Body of pancreas (tissue), 4 donors: ENCODE results near the gene FBLN1. TPM values are rescaled to one million over a fixed set of nuclear protein-coding genes. Genes with fewer than 3 reads are reported as not detected.

ENCODE experiments used
- ATAC-seq: fragments of 150-250 bp; one replicate; pipeline ENCODE4 v1.9.1; 2016
- DNase-seq, 4 donors: peaks; one replicate each; pipeline ENCODE4 v3.0.0-alpha.2; 2019
- H3K27ac ChIP-seq, 4 donors: fragments of 200-600 bp; sonication (generic); 1 replicate in 3 of 4; 2 replicates in 1 of 4; pipeline versions ENCODE4 v1.5.1 to v1.6.1; 2016 to 2019; ENCODE audit warnings: mild to moderate bottlenecking in 1 of 4, mixed read lengths in 1 of 4, moderate library complexity in 1 of 4
- H3K27me3 ChIP-seq, 2 donors: fragments of 200-600 bp; sonication (generic); one replicate each; pipeline ENCODE4 v1.6.0; 2016; ENCODE audit warnings: mild to moderate bottlenecking in 1 of 2
- H3K36me3 ChIP-seq, 2 donors: fragments of 200-600 bp; sonication (generic); replicated peaks in 1 of 2; 2 replicates each; pipeline ENCODE4 v1.5.1; 2016; ENCODE audit warnings: low read depth in 2 of 2; ENCODE audit not compliant: insufficient read depth in 1 of 2
- H3K4me1 ChIP-seq: fragments of 200-600 bp; sonication (generic); one replicate; pipeline ENCODE4 v1.6.0; 2016
- H3K4me3 ChIP-seq, 2 donors: fragments of 200-600 bp; sonication (generic); 1 replicate in 1 of 2; 2 replicates in 1 of 2; pipeline ENCODE4 v1.5.1; 2016 to 2019
- H3K9me3 ChIP-seq, 3 donors: fragments of 200-600 bp; sonication (generic); 1 replicate in 2 of 3; 2 replicates in 1 of 3; pipeline ENCODE4 v1.5.1; 2016
- CTCF ChIP-seq, 7 experiments: fragments of 450-650 bp in 4 of 7; fragments of 200-600 bp in 3 of 7; sonication (generic) in 3 of 7; IDR thresholded peaks; one replicate each; pipeline ENCODE4 v1.5.1; 2016 to 2019; ENCODE audit warnings: antibody characterized with exemption in 7 of 7
- POLR2A ChIP-seq, 3 donors: fragments of 450-650 bp; IDR thresholded peaks; one replicate each; pipeline ENCODE4 v1.6.1; 2016; ENCODE audit warnings: antibody characterized with exemption in 3 of 3, mild to moderate bottlenecking in 2 of 3
- WGBS, 2 donors: methylation state at CpG; one replicate each; pipeline ENCODE4 v1.1.5; 2017; 5-methylcytosine and 5-hydroxymethylcytosine counted together
- intact Hi-C: fragments of 100-400 bp; cut with DNase I; formaldehyde crosslinking; loops from one replicate; pipeline ENCODE4 v1.15.1; 2023
- total RNA-seq, 2 donors: library from RNA; depleted of rRNA; stranded (reverse); fragments of >200 nt; gene quantifications; one replicate each; pipeline ENCODE4 v1.1.0, GENCODE V29; 2016

Gene FBLN1
- total RNA-seq, 2 donors from 2014 or later = 97.0 to 119 TPM

GRCh38 chr22:45465633-45466032 is 37.0 kb upstream of the FBLN1 start:
- Histone ChIP-seq H3K9me3 (no peaks in the 10 kb centered on the region), H3K4me1 (peaks cover 4% of the 10 kb centered on the region), H3K27me3 (no peaks in the 10 kb centered on the region), H3K27ac (no peak overlapping the region), H3K4me3 (no peak overlapping the region), H3K36me3 (no peaks in the 10 kb centered on the region)
- TF ChIP-seq CTCF (IDR thresholded peaks at IDR 0.05) (no peak), POLR2A (IDR thresholded peaks at IDR 0.05) (no peak)
- WGBS, 2 donors = 54 to 65% methylated on average over 3 of the region's 3 CpGs
- intact Hi-C loops = no loop called here
- no peak for ATAC-seq
- no peak for DNase-seq

DNA sequence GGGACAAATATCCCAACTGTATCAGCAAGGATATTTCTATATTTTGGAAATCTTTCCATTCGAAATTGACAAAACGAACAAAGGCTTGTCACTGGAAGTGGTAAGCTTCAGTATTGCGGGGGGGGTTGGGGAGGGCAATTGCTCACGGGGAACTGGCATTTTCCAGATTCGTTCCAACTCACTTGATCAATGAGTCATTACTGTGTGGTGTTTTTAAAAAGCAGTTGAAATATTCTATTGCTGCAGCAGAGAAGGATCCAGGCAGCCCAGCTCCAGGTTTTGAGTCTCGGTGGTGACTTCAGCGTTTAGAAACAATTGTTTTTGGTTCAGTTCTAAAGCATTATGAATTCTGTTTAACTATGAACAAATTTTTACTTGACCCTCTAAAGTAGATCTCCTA is 33.8 kb upstream of the FBLN1 start:
- Histone ChIP-seq H3K4me3 (no peak overlapping the region), H3K4me1 (peaks cover 4% of the 10 kb centered on the region), H3K9me3 (no peaks in the 10 kb centered on the region), H3K27me3 (no peaks in the 10 kb centered on the region), H3K36me3 (no peaks in the 10 kb centered on the region), H3K27ac (no peak overlapping the region)
- WGBS, 2 donors = 33 to 49% methylated on average over 7 of the region's 7 CpGs
- TF ChIP-seq CTCF (IDR thresholded peaks at IDR 0.05) (no peak), POLR2A (IDR thresholded peaks at IDR 0.05) (no peak)
- intact Hi-C loops = no loop called here
- DNase-seq (no peak), ATAC-seq (no peak)

DNA sequence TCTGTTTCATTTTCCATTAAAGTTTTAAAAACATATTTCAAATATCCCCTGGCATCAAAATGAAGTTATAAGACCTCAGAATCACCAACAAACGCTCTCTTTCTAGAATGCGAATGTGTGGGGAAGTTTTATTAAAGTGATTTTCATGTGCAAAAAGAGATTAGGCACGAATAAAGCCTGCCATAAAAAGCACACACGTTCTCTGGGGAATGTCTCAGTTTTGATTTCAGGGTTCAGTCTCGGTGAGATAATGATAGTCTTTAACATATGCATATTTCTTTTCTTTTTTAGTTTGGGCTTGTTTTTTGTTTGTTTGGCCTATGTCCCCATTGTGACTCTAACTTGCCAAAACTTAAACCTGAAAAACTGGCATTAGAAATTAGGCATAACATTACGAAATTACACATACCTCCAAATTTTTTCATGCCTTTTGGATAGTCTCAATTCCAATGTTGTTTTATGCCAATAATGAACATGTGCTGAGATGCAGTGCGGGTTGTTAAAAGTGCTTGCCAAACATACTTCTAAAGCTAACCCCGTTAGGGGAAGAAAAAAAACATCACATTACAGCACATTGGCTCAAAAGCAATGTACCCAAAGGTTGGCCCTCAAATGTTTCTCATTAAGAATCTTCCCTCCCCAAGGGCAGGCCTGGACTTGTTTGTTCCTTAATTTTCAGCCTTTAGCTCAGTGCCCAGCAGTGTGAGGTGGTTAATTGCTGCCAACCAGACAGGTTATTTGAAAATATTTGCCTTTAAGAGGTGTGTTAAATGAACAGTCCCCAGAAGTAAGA is 33.2 kb upstream of the FBLN1 start:
- Histone ChIP-seq H3K4me1 (peaks cover 4% of the 10 kb centered on the region), H3K27me3 (no peaks in the 10 kb centered on the region), H3K9me3 (no peaks in the 10 kb centered on the region), H3K27ac (no peak overlapping the region), H3K4me3 (no peak overlapping the region), H3K36me3 (no peaks in the 10 kb centered on the region)
- intact Hi-C loops = no loop called here
- TF ChIP-seq CTCF (IDR thresholded peaks at IDR 0.05) = no peak
- WGBS, 2 donors = 44 to 45% methylated on average over 8 of the region's 8 CpGs
- no peak for DNase-seq
- ATAC-seq = no peak

DNA sequence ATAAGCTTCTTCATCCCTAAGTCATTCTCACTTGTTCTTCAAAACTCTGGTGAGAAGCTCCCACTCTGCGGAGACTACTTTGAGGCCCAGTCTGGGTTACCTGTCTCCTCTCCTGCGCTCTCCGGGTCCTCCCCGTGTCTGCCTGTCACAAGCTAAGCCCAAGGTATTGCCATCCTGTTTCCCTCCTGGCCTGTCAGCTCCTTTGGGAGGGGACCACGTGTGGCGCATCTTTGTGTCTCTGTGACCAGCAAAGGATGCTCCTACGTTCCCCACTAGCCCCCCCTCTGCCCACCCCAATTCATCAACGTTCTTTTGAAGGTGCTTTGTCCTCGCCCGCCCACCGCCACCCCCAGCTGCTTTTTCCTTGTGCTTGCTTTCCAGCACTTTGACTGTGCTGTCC is 31.8 kb upstream of the FBLN1 start:
- H3K27ac ChIP-seq = no peak overlapping the region
- intact Hi-C loops = no loop called here
- no peaks in the 10 kb centered on the region for H3K36me3 ChIP-seq
- TF ChIP-seq CTCF (IDR thresholded peaks at IDR 0.05) (no peak), POLR2A (IDR thresholded peaks at IDR 0.05) (no peak)
- DNase-seq (no peak), ATAC-seq (no peak)
- H3K4me3 ChIP-seq = no peak overlapping the region
- no peaks in the 10 kb centered on the region for H3K27me3 ChIP-seq
- 58 to 75% methylated on average over 10 to 11 of the region's 11 CpGs for WGBS, 2 donors
- peaks cover 4% of the 10 kb centered on the region for H3K4me1 ChIP-seq
- no peaks in the 10 kb centered on the region for H3K9me3 ChIP-seq

DNA sequence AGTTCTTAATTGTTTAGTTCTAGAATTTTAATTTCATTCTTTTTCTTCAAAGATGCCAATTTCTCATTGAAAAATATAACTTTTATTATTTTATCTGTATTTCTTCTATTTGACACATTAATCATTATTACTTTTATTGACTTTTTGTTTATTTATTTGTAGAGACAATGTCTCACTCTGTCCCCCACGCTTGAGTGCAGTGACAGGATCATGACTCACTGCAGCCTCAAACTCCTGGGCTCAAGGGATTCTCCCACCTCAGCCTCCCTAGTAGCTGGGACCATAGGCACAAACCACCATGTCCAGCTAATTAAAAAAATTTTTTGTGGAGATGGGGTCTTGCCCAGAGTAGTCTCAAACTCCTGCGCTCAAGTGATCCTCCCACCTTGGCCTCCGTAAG is 30.3 kb upstream of the FBLN1 start:
- Histone ChIP-seq H3K36me3 (no peaks in the 10 kb centered on the region), H3K9me3 (no peaks in the 10 kb centered on the region), H3K4me1 (peaks cover 4% of the 10 kb centered on the region), H3K4me3 (no peak overlapping the region), H3K27me3 (no peaks in the 10 kb centered on the region), H3K27ac (no peak overlapping the region)
- DNase-seq (no peak), ATAC-seq (no peak)
- intact Hi-C loops = no loop called here
- no peak for TF ChIP-seq POLR2A (IDR thresholded peaks at IDR 0.05)
- TF ChIP-seq CTCF (IDR thresholded peaks at IDR 0.05) = no peak
- WGBS, 2 donors = 86 to 87% methylated on average over 3 of the region's 3 CpGs
